Measurements from ENCODE around the gene DMRTC2.

The DMRTC2 gene

GRCh38 chr19:41816761-41817160, 28.1 kb upstream of the DMRTC2 start:
- no peak overlapping the region for H3K4me3 Mint-ChIP-seq
- H3K36me3 Mint-ChIP-seq = peaks cover 0 to 2% of the 10 kb centered on the region in 2 donors
- H3K4me1 Mint-ChIP-seq = peaks cover 11 to 16% of the 10 kb centered on the region in 2 donors
- ATAC-seq (replicated peaks) (no peak), DNase-seq (no peak)
- no peaks in the 10 kb centered on the region for H3K9me3 Mint-ChIP-seq
- peaks cover 9 to 12% of the 10 kb centered on the region in 2 donors for H3K27me3 Mint-ChIP-seq
- no peak overlapping the region for H3K27ac Mint-ChIP-seq

GRCh38 chr19:41821003-41821735, 23.7 kb upstream of the DMRTC2 start:
- ATAC-seq (replicated peaks) = peak; percentile 97
- Mint-ChIP-seq H3K27me3 (peaks cover 8 to 20% of the 10 kb centered on the region in 2 donors), H3K36me3 (no peaks in the 10 kb centered on the region), H3K9me3 (no peaks in the 10 kb centered on the region), H3K27ac (peak overlapping the region; percentile 14), H3K4me3 (no peak overlapping the region), H3K4me1 (peaks cover 5% of the 10 kb centered on the region in 2 donors)
- DNase-seq = peak; percentile 53

GRCh38 chr19:41837981-41838708, 6.7 kb upstream of the DMRTC2 start:
- Mint-ChIP-seq H3K27me3 (peaks cover 24 to 41% of the 10 kb centered on the region in 2 donors), H3K4me1 (peaks cover 0 to 6% of the 10 kb centered on the region in 2 donors), H3K27ac (no peak overlapping the region), H3K4me3 (no peak overlapping the region), H3K9me3 (no peaks in the 10 kb centered on the region), H3K36me3 (no peaks in the 10 kb centered on the region)
- DNase-seq (no peak), ATAC-seq (replicated peaks) (no peak)

GRCh38 chr19:41839211-41839610, 5.6 kb upstream of the DMRTC2 start:
- no peak overlapping the region for H3K4me3 Mint-ChIP-seq
- no peak overlapping the region for H3K27ac Mint-ChIP-seq
- no peak for DNase-seq
- H3K9me3 Mint-ChIP-seq = peaks cover 3 to 7% of the 10 kb centered on the region in 2 donors
- H3K4me1 Mint-ChIP-seq = peaks cover 0 to 6% of the 10 kb centered on the region in 2 donors
- ATAC-seq (replicated peaks) = no peak
- H3K36me3 Mint-ChIP-seq = peaks cover 0 to 7% of the 10 kb centered on the region in 2 donors
- peaks cover 33 to 49% of the 10 kb centered on the region in 2 donors for H3K27me3 Mint-ChIP-seq

GRCh38 chr19:41843371-41843770, 1.5 kb upstream of the DMRTC2 start:
- Mint-ChIP-seq H3K36me3 (peaks cover 0 to 8% of the 10 kb centered on the region in 2 donors), H3K4me1 (no peaks in the 10 kb centered on the region), H3K27me3 (peaks cover 23 to 30% of the 10 kb centered on the region in 2 donors), H3K27ac (peak overlapping the region; percentile 31), H3K4me3 (no peak overlapping the region), H3K9me3 (peaks cover 5 to 9% of the 10 kb centered on the region in 2 donors)
- no peak for DNase-seq
- no peak for ATAC-seq (replicated peaks)

- H3K36me3 Mint-ChIP-seq = peaks cover 0 to 8% of the 10 kb centered on the region in 2 donors
- peaks cover 5 to 9% of the 10 kb centered on the region in 2 donors for H3K9me3 Mint-ChIP-seq
- H3K4me1 Mint-ChIP-seq = no peaks in the 10 kb centered on the region
- H3K27me3 Mint-ChIP-seq = peaks cover 16 to 20% of the 10 kb centered on the region in 2 donors
- no peak within 1 kb of the TSS for H3K27ac Mint-ChIP-seq
- ATAC-seq (replicated peaks) = no peak
- DNase-seq = no peak
- H3K4me3 Mint-ChIP-seq = no peak within 1 kb of the TSS
Measured at GRCh38 chr19:41844601-41845000, 241 bp upstream of the DMRTC2 start, which contains the start of gene LYPD4. TSS of gene LYPD4 (minus strand) at chr19:41844683. CDS start at chr19:41839285, 5,398 bp downstream.

GRCh38 chr19:41845051-41845590, 279 bp downstream of the DMRTC2 start:
- Mint-ChIP-seq H3K4me3 (no peak overlapping the region), H3K36me3 (peaks cover 0 to 8% of the 10 kb centered on the region in 2 donors), H3K27ac (no peak overlapping the region), H3K9me3 (peaks cover 5 to 9% of the 10 kb centered on the region in 2 donors), H3K4me1 (no peaks in the 10 kb centered on the region), H3K27me3 (peaks cover 16 to 18% of the 10 kb centered on the region in 2 donors)
- DNase-seq (no peak), ATAC-seq (replicated peaks) (no peak)

- peaks cover 0 to 8% of the 10 kb centered on the region in 2 donors for H3K36me3 Mint-ChIP-seq
- ATAC-seq (replicated peaks) = no peak
- H3K9me3 Mint-ChIP-seq = peaks cover 5 to 9% of the 10 kb centered on the region in 2 donors
- no peak overlapping the region for H3K27ac Mint-ChIP-seq
- DNase-seq = no peak
- no peaks in the 10 kb centered on the region for H3K4me1 Mint-ChIP-seq
- H3K27me3 Mint-ChIP-seq = peaks cover 15 to 16% of the 10 kb centered on the region in 2 donors
- H3K4me3 Mint-ChIP-seq = no peak overlapping the region
Measured at GRCh38 chr19:41847351-41848105, 2.7 kb downstream of the DMRTC2 start.

GRCh38 chr19:41848666-41849065, 3.8 kb downstream of the DMRTC2 start:
- DNase-seq (no peak), ATAC-seq (replicated peaks) (no peak)
- Mint-ChIP-seq H3K27ac (peak overlapping the region; percentile 33), H3K36me3 (peaks cover 0 to 6% of the 10 kb centered on the region in 2 donors), H3K4me3 (no peak overlapping the region), H3K4me1 (peaks cover under 1 to 3% of the 10 kb centered on the region in 2 donors), H3K27me3 (peaks cover 11 to 13% of the 10 kb centered on the region in 2 donors), H3K9me3 (peaks cover 5 to 7% of the 10 kb centered on the region in 2 donors)

- H3K27ac Mint-ChIP-seq = no peak overlapping the region
- H3K4me1 Mint-ChIP-seq = peaks cover 2 to 5% of the 10 kb centered on the region in 2 donors
- no peak for DNase-seq
- peaks cover 7 to 9% of the 10 kb centered on the region in 2 donors for H3K27me3 Mint-ChIP-seq
- peaks cover 0 to 2% of the 10 kb centered on the region in 2 donors for H3K36me3 Mint-ChIP-seq
- H3K4me3 Mint-ChIP-seq = no peak overlapping the region
- H3K9me3 Mint-ChIP-seq = peaks cover 3% of the 10 kb centered on the region in 2 donors
- ATAC-seq (replicated peaks) = no peak
Measured at GRCh38 chr19:41849067-41849466, 4.2 kb downstream of the DMRTC2 start.

GRCh38 chr19:41850381-41850780, 5.5 kb downstream of the DMRTC2 start:
- ATAC-seq (replicated peaks) (no peak), DNase-seq (no peak)
- H3K27me3 Mint-ChIP-seq = peaks cover 4 to 7% of the 10 kb centered on the region in 2 donors

GRCh38 chr19:41851456-41851855, 6.6 kb downstream of the DMRTC2 start:
- H3K9me3 Mint-ChIP-seq = no peaks in the 10 kb centered on the region
- no peaks in the 10 kb centered on the region for H3K36me3 Mint-ChIP-seq
- H3K27ac Mint-ChIP-seq = no peak overlapping the region
- no peak for DNase-seq
- H3K4me1 Mint-ChIP-seq = peaks cover 2 to 5% of the 10 kb centered on the region in 2 donors
- H3K4me3 Mint-ChIP-seq = no peak overlapping the region
- no peaks in the 10 kb centered on the region for H3K27me3 Mint-ChIP-seq
- ATAC-seq (replicated peaks) = no peak

More at GRCh38 chr19:41850381-41850780, 5.5 kb downstream of the DMRTC2 start:
- H3K36me3 Mint-ChIP-seq = no peaks in the 10 kb centered on the region
- peaks cover 2 to 5% of the 10 kb centered on the region in 2 donors for H3K4me1 Mint-ChIP-seq
- no peak overlapping the region for H3K27ac Mint-ChIP-seq
- no peak overlapping the region for H3K4me3 Mint-ChIP-seq
- H3K9me3 Mint-ChIP-seq = no peaks in the 10 kb centered on the region

GRCh38 chr19:41853344-41853743, 8.5 kb downstream of the DMRTC2 start:
- Mint-ChIP-seq H3K4me1 (peaks cover 2 to 5% of the 10 kb centered on the region in 2 donors), H3K27me3 (no peaks in the 10 kb centered on the region), H3K27ac (no peak overlapping the region), H3K4me3 (no peak overlapping the region), H3K36me3 (no peaks in the 10 kb centered on the region), H3K9me3 (no peaks in the 10 kb centered on the region)
- no peak for ATAC-seq (replicated peaks)
- no peak for DNase-seq

GRCh38 chr19:41853768-41854167, 8.9 kb downstream of the DMRTC2 start:
- DNase-seq (no peak), ATAC-seq (replicated peaks) (peak; percentile 29)
- H3K4me1 Mint-ChIP-seq = peaks cover 2 to 5% of the 10 kb centered on the region in 2 donors
- H3K9me3 Mint-ChIP-seq = no peaks in the 10 kb centered on the region
- H3K27me3 Mint-ChIP-seq = no peaks in the 10 kb centered on the region
- no peak overlapping the region for H3K27ac Mint-ChIP-seq
- no peaks in the 10 kb centered on the region for H3K36me3 Mint-ChIP-seq
- no peak overlapping the region for H3K4me3 Mint-ChIP-seq

Data from stimulated activated naive B cell treated with anti-CD40 and anti-IgM and Interleukin-4, amounts not matched to agents 10 μg/mL and 1 μg/mL and 100 μg/mL, for 72 hours (primary cell).